ENCODE data around the gene PIMREG.

PIMREG gene

DNA sequence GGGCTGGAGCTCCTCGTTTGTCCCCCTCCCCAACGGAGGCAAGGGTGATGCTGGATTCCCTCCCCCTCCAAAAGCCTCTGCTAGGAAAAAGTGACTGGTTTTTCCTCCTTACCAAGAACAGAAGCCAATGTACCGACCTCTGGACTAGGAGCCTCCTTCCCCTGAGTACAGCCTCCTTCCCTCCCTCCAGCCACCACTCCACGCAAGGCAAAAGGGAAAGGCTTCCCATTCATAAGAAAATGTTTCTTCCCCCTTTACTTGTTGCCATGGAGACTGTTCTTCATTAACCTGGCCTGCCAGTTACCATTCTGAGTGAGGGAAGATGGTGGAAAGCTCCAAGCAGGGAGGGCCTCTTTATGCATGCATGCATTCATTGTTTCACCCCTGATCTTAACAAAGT, 4.3 kb upstream of the PIMREG start:
- FAIRE-seq, result no peak

GRCh38 chr17:6442775-6443174, 1.5 kb upstream of the PIMREG start:
- FAIRE-seq, result no peak

DNA sequence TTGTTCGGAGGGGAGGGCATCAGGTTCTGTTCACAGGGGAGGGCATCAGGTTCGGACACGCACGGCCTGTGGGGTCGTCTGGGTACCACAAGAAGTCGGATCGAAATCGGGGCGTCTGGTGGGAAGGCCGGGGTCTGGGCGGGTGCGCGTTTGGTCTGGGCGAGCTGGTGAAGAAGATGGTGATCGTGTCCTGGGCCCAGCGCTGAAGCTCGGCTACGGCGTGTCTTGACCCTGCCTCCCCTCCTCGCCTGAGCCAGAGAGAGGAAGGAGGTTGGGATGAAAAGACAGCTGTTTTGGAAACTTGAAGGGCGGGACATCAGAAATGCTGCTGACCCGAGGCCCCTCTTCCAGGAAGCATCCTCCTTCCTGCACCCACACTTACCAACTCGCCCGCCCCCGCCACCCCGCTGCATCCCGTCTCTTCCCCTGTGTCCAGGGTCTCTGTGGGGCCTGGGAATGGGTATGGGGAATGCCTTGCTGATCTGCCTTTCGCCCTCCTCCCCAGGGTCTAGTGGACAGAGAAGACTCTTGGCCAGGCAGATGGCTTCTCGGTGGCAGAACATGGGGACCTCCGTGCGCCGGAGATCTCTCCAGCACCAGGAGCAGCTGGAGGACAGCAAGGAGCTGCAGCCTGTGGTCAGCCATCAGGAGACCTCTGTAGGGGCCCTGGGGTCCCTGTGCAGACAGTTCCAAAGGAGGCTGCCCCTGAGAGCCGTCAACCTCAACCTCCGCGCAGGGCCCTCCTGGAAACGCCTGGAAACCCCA, 498 bp downstream of the PIMREG start:
- no peak for FAIRE-seq

GRCh38 chr17:6446516-6447100, 2.4 kb downstream of the PIMREG start:
- no peak for FAIRE-seq

- no peak for FAIRE-seq
These were observed 4.2 kb downstream of the PIMREG start for GRCh38 chr17:6448473-6448872.

GRCh38 chr17:6449307-6449706, 5.1 kb downstream of the PIMREG start:
- FAIRE-seq, result no peak

DNA sequence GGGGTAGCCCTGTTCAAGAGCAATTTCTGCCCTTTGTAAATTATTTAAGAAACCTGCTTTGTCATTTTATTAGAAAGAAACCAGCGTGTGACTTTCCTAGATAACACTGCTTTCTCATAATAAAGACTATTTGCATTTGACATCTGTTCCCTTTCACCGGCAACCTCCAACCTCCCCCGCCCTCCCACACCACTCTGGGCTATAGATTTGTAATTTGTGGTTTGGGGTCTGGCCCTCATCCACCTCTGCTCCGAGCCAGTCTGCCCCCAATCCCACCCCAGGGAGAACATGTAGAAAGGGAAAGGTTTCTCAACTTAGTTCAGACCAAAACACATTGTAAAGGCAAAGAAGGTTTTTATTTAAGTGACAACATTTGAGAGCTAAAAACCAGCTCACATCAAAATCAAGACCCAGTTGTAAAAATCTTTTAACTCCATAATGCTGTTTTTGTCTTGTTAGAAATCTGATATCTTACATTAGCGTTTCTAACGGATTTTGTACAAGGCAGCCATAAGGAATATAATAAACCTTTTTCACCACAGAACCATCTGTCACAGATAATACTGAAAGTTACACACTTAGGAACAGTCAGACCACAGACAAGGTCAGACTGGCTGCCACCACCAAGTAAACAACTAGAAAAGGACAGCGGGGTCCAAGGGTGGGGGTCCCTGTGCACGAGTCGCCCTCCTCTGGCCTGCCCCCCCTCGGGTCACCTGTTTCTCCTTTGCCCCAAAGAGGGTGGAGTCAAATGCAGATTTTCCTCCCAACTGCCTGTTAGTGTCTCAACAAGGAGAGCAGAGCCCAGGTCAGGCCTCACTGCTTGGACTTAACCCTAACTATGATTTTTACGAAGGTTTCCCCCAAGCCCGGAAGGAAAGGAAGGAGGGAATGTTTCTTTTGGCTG, 6.9 kb downstream of the PIMREG start:
- FAIRE-seq, result no peak

DNA sequence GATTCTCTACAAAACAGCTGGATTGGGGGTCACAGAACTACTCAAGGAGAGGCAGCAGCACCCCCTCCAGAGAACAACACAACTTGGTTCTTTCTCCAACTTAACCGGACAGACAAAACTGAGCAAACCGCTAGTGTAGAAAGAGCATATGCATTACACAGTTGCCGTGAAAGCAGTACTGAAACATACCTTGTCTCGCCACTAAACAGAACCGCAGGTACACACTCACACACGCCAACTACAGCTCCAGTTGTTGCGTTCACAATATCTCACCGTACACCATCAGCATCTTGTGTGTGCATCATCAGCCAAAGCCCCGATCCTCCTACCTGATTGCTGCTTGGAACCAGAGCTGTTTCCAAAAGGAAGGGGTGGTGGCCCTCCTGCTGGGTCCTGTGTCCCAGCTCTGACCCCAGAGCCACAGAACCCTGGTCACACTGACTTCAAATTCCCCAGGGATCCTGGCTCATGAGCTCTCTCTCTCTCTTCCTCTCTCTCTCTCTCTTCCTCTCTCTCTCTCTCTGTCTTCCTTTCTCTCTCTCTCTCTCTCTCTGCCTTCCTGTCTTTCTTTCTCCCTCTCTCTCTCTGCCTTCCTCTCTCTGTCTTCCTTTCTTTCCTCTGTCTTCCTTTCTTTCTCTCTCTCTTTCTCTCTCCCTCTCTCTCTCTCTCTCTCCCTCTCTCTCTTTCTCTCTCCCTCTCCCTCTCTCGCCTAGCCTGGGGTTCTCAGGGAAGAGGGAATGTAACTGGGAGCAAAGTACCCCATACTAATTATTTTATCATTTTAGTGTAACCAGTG, 8.4 kb downstream of the PIMREG start:
- FAIRE-seq, result no peak

DNA sequence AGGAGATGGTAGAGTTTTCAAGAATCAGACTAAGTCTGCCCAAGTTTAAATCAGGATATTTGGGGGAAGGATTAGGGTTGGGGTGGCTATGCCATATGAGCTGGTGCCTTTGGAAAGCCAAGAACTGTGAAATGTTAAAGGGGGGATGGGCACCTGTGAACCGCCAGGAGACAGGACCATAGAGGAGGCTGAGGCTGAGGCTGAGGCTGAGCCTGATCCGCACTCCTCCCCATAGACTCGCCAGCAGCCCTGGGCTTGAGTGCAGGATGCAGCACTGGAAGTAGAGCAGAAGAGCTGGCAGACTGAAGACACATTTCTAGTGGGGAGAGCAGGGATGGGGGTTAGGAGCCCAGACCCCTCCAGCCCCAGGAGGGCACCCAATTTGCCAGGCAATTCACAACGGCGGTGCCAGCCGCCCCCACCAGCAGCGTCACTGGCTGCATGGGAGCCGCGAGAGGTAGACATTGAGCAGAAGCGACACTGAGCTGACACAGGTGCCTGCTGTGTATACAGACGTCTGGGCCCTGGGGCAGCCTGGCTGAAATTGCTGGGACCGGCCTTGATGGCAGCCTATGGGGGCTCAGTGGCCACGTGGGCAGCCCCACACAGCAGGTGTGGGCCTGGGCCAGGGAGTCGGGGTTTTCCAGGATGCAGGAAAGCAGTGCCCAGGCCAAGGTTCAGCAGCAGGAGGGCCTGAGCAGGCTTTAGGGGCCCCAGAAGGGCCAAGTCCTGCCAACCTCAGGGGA, 9.2 kb downstream of the PIMREG start:
- FAIRE-seq, result no peak

- no peak for FAIRE-seq
These were observed 10.5 kb downstream of the PIMREG start for GRCh38 chr17:6454495-6455320.

GRCh38 chr17:6455321-6455705, 11.1 kb downstream of the PIMREG start:
- FAIRE-seq, result no peak

DNA sequence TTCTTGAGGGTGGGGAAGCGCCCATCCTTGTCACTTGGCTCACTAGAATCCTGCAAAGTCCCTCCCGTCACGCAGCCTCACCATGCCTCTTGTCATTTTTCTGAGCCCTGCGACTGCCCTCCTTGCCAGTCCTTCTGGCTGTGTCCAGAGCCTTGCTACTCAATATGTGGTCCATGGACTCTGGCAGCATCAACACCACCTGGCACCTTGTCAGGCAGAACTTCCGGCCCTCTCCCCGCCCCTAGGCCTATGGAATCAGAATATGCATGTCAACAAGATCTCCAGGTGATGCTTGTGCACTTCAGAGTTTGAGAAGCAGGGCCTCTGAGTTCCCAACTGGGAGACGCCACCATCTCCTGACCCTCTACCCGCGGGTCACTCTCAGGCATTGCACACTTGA, 12.1 kb downstream of the PIMREG start:
- no peak for FAIRE-seq

GRCh38 chr17:6456914-6457687, 12.8 kb downstream of the PIMREG start:
- FAIRE-seq, result no peak

DNA sequence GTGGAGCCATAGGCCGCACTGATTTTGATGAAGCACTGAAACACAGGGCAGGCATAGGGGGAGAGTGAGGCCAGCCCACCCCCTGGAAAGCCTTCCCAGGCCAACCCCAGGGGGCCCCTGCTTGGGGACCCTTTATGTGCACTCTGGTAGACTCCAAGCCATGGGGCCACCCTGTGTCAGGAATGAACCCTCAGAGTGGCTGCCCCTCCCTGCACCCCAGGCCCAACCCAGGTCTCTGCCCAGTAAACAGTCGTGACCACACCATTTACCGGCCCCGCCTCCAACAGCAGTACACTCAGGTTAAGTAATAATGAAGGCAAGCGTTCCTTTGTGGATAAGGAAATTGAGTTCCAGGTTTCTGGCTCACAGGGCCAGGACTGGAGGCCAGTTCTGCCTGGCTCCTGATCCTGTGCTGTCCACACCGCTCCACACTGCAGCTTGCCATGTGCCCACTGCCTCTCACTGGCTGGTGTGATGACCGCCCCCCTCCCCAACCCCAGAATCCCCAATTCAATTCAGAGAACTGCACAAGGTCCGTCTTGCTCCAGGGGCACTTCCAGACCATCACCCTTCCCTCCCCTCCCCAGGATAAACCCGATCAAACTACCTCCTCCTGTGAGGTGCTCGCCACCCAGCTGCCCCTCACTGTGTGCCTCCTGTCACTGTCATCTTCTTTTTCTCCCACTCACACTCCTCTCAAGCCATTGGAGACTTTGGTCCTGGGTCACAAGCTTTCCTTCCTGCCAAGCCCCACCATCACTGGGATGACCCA, 13.6 kb downstream of the PIMREG start:
- FAIRE-seq, result no peak

DNA sequence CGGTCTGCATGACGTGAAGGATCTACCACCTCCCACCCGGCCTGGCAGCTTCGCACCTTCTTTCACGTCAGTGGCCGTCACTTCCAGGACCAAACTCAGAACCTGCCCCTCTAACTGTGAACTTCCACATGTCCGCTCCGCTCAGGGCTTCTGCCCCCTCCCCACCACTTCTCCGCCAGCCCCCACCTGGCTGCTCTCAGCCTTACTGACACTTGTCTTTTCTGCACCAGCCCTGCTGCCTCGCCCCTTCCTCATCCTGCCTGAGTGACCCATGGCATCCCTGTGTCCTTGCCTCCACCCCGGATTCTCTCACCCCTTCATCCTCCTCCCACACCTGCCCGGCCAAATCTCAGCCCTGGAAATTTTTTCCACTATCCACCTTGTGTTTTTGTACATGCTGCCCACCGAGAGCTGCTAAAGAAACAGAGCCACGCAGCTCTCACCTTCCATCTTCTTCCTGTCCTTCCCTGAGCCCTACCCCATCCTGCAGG, 14.2 kb downstream of the PIMREG start:
- no peak for FAIRE-seq

DNA sequence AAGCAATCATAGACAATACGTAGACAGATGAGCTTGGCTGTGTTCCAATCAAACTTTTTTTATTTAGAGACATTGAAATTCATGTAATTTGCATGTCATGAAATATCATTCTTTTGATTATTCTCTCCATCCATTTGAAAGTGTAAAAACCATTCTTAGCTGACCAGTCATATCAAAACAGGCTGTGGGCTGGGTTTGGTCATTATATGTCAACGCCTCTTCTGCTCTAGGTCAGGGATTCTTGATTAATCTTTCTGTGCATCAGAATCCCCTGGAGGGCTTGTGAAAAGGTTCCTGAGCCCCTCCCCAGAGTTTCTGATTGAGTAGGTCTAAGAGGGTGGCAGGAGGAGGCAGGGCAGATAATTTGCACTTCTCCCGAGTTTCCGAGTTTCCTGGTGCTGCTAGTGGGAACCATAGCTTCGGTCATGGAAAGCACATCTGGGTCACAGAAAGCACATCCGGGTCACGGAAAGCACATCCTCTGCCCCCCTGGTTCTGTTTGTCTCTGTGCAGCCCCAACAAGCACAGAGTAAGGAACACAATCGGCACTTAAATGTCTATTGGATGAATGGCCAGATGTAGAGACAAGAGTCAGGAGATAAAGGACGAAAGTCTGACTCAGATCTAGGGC, 16.4 kb downstream of the PIMREG start:
- FAIRE-seq, result no peak

- no peak for FAIRE-seq
These were observed 17.0 kb downstream of the PIMREG start for GRCh38 chr17:6461246-6461645.

GRCh38 chr17:6461792-6462524, 17.7 kb downstream of the PIMREG start:
- FAIRE-seq, result no peak

Data from A204.1 (cell line).